HS-27A (cell line): Measurements from ENCODE around the gene KANK4.
"Not testable (repeated sequence)": the region's sequence is repeated elsewhere in the genome, so short reads cannot be mapped to it uniquely, and the experiment has no call there.

Experiments
- DNase-seq: peaks from one replicate; pipeline ENCODE4 v3.0.0-alpha.2; 2012; ENCODE audit warnings: low read depth, missing footprints

The KANK4 gene

DNA sequence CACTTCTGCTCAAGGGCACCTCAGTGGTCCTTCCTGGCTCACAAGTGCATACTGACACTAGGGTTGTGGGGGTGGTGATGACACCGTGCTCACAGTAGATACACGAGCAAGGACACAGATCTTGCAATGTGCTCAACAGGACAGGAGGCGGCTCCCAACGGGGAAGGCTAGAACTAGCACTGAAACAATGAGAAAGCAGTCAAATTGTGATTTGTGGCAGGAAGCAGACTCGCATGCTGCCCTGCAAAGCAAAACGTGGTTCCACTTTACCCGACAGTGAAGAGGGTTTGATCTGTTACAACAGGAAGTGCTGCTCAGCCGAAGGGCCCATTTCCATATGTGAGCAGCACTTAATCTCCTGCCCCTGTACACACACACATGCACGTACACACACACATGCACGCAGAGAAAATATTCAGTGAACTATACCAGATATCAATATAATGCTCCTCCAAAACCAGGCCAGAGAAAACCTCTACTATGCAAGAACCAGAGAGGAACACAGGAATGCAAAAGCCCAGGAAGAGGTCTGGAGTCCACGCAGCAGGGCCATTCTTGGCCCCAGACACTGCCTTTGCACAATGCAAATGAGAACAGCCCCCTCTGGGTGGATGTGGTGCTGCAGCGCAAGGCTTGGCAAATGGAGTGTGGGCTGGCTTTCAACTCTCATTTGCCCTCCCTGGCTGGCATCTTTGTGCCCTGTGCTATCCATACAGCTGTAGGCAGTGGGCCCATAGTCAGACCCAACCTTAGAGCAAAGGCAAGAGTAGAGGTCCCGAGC, 47.1 kb downstream of the KANK4 start:
- DNase-seq: no peak

DNA sequence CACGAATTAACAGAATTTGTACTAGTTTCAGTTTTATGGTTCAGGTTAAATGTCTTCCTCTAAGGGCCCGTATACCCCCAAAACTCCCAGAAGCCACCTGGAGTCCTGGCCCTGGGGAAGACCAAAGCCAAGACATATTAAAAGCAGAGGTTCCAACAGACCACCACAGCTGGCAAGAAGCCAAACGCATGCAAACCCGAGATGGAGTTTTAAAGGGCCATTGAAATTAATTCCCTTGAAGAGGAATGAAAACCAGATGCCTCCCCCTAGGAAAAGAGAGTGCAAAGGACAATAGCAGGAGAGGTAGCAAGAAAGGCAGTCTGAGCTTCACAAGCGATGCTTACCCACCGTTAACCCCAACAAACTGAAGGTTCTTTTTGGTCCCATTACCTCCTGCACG, 48.1 kb downstream of the KANK4 start:
- DNase-seq: no peak

DNA sequence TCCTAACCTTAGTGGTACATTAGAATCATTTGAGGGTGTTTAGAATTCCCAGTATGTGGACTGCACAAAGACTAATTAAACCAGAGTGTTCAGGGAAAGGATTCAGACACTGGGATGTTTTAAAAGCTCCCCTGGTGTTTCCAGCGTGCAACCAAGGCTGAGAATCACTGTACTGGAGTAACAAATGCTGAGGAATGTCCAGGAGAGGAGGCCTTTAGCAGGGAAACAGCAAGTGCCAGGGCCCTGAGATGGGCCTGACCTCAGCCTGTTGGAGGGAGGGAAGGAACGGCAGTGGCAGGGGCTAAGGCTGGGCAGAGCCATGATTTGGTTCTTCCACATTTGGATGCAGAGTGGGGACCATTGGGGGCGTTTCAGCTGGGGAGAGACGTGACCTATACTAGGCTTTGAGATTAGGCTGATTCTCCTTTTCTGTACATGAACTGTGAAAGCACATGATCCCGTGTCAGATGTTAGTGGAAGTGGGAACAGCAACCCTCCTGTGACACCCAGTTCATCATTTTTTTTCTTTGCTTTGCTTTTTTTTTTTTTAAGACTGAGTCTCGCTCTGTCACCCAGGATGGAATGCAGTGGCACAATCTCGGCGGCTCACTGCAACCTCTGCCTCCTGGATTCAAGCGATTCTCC, 49.3 kb downstream of the KANK4 start:
- DNase-seq: no peak

DNA sequence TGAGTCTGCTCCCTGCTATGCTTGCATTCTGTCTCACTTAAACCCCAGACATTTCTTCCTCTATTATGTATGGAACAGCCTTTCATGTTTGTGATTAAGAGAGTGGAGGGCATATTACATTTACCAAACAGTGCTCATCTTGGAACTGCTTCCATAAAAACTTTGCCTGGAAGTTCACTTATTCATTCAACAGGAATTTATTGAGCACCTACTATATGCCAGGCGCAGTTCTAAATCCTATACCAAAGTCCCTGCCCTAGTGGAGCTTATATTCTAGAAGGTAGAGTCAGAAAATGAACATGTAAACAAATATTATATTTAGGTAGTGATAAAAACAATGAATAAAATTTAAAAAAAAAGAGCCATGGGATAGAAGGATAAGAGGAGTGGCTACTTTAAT, 49.8 kb downstream of the KANK4 start:
- no peak for DNase-seq

DNA sequence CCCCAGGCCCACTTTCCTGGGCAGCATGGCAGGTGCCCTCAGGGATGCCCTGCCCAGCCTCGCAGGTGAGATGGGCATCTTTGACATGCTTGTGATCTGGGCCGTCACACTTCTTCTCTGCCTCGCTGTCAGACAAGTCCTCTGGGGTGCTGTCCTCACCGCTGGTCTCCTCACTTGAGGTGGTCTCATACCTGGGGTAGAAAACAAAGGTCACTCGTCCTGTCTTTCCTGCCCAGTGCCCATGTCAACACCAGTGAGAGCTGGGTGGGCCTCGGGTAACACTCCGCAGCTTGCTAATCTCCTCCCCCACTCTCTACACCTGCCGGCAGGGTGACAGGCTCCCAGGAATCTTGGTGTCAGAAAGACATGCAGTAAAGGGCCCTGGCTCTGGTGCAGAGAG, 50.9 kb downstream of the KANK4 start:
- DNase-seq: no peak

DNA sequence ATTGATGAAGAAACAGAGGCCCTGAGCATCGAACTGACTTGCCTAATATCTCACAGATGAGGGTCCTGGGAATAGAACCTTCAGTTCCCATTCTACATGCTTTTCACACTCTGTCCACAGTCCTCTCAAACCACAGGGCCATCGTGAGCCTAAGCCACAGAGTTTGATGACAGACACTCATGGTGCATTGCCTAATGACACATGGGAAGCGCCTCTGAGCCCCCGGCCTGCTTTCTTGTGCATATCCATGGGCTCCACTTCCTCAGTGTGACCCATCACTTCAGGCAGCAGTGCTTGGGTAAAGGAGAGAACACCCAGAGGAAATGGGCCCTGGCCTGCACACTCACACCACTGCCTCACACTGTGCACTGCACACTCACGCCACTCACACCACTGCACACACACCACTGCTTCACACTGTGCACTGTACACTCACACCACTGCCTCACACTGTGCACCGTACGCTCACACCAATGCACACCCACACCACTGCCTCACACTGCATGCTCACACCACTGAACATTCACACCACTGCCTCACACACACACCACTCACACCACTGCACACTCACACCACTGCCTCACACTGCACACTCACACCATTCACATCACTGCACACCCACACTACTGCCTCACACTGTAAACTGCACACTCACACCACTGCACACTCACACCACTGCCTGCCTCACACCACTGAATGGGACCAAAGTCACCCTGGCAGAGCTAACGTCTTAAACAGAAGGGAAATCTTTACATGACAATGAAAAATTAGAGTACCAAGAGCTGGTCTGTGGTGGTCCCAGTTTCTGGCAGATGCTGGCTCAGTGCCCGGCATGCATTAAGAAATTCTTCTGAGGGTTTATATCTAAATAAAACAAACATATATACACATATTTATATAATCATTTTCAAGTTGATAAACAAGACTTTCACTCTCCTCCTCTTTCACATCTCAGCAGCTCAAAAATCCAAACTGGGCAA, 53.0 kb downstream of the KANK4 start:
- DNase-seq: no peak

DNA sequence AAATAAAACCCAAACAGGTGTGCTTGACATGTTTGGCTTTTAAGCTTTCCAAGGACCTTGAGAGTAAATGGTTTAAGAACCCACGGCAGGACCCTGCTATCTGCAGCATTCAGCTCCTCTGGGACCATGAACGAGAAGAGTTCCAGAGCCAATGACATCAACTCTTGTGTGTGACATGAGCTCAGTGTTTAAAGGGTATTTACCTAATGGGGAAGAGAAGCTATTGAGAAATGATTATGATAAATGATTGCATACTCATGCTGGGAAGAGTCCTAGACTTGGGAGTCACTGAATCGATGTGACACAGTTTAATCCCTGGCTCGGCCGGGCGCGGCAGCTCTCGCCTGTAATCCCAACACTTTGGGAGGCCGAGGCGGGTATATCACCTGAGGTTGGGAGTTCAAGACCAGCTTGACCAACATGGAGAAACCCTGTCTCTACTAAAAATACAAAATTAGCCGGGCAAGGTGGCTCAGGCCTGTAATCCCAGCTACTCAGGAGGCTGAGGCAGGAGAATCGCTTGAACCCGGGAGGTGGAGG, 55.4 kb downstream of the KANK4 start:
- no peak for DNase-seq

DNA sequence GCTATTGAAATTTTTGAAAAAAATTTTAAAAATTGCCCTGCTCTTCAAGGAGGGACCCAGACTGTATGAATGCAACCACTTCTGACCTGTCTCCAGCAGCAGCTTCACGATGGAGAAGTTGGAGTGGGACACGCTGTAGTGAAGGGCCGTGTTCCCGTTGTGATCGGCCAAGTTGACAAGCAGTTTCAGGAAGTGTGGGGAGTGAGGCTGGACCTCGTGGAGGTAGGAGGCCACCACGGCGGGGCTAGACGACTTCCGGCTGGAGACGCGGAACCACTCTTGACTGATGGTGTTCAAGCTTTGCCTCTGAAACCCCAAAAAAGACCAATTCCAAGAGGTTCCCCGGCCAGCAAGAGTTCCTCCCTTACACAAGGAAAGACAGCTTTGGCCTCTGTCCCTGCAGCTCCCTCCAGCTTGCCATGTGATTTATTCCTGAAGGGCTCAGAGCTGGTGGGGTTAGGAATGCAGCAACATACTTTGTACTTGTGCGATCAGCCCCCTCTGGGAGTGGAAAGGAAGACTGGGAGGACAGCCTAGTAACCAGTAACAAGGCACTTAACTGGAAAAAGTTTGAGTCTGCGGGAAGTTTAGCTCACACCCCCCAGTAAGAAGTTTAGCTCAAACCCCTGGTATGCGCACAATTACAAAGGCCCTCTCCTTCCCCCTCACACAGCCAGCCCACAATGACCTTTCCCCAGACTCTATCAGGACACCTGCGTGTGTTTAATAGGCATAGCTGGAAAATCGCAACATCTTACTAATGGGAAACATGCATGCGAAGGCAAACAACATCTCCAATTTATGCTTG, 56.0 kb downstream of the KANK4 start:
- DNase-seq: no peak

DNA sequence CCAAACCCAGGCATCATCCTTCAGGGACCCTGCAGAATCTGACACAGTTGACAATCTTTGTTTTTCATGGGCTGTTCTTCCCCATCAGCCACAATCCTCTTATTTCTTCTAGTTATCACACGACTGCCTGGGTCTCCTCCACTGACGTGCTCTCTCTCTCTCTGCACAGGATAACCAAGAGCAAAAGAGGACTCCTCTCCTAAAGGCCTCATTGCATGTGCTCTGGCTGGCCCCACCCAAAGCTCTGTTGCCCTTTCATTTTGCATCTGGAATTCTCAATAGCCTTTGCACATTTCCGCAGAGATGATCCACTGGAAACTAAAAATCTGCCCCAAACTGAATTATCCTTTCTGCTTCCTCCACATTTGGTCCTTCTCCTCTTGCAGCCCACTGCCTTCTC, 58.5 kb downstream of the KANK4 start:
- DNase-seq: no peak

DNA sequence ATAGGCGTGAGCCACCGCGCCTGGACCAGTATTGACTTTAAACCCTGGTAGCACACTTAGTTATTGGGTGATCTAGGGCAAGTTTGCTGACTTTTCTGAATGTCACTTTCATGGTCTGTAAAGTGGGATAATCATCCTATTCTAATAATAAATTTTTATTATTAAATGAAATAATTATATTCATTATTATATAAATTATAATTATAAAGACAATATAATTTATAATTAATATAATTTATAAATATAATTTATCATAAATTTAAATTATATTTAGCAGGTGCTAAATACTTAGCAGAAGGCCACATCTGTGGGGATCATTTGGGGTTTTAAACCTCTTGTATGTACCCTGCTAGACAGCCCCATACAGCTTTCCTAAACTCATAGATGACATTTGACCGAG, 59.7 kb downstream of the KANK4 start:
- DNase-seq: no peak

DNA sequence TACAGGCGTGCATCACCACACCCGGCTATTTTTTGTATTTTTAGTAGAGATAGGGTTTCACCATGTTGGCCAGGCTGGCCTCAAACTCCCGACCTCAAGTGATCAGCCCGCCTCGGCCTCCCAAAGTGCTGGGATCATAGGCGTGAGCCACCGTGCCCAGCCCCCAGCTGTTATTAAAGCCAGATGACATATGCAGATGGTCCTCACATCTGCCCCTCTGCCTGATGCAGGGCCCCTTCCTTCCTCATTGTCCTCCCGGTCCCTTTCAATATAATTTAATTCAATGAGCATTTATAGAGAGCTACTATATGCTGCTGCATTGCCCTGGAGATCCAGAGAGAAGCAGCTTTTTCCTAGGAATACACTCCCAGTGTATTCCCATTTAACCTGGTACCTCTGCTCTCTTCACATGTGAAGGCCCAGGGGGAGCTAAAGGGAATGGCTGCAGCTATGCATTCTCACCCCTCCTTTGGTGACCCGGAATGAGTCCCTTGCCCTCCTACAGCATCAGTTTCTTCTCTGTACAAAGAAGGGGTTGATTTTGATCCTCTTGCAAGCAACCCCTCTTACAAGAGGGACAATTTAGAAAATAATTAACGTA, 69.0 kb downstream of the KANK4 start:
- DNase-seq: no peak

DNA sequence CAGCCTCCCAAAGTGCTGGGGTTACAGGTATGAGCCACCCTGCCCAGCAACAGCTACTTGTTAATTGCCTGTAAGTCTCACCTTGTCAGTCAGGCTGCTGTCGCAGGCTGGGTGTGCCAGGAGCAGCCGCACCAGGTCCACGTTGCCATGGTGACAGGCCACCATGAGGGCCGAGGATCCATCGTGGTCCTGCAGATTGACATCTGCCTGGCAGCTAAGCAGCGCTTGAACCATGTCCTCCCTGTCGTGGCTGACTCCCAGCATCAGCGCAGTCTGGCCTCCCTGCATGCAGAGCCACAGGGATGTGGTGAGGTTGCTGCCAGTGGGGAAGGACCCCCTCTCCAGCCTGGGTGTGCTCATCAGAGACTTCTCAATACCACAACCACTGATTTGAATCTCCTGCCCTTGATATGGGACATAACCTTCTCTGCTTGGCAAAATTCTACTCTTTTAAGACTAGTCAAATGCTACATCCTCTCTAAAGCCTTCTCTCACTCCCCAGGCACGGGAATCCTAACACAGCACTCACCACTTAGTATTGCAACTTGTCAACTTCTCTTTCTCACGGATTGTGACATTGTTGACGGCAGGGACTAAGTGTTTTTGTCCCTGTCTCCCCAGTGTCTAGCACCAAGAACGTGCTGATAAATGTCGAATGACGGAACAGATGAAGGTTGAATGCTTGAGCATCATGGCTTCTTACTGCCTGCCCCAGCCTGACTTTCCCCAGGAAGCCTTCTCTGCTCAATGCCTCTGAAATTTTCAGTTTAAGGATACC, 71.7 kb downstream of the KANK4 start:
- no peak for DNase-seq

DNA sequence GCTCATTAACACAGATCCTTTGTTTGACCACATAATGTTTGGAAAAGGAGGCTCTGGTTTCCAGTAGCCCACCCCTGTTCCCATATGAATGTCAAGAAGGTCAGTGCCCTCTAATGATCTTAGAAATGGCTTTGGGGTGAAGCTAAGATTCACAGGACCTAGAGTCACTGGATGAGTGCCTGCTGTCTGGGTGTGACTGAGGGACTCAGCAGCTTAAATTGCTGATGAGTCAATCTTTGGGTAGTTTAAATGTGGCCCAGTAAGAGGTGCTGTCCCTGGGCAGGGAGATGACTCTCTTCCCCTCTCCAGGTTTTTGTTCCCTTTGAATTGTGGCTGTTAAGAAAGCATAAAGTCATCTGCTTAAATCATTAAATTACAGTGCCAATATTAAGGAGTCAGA, 74.0 kb downstream of the KANK4 start:
- no peak for DNase-seq

DNA sequence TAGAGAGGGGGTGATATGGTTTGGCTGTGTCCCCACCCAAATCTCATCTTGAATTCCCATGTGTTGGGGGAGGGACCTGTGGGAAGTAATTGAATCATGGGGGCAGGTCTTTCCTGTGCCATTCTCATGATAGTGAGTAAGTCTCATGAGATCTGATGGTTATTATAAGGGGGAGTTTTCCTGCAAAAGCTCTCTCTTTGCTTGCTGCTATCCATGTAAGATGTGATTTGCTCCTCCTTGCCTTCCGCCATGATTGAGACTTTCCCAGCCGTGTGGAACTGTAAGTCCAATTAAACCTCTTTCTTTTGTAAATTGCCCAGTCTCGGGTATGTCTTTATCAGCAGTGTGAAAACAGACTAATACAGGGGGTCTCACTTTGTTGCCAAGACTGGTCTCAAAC, 74.9 kb downstream of the KANK4 start:
- not testable (repeated sequence) for DNase-seq

DNA sequence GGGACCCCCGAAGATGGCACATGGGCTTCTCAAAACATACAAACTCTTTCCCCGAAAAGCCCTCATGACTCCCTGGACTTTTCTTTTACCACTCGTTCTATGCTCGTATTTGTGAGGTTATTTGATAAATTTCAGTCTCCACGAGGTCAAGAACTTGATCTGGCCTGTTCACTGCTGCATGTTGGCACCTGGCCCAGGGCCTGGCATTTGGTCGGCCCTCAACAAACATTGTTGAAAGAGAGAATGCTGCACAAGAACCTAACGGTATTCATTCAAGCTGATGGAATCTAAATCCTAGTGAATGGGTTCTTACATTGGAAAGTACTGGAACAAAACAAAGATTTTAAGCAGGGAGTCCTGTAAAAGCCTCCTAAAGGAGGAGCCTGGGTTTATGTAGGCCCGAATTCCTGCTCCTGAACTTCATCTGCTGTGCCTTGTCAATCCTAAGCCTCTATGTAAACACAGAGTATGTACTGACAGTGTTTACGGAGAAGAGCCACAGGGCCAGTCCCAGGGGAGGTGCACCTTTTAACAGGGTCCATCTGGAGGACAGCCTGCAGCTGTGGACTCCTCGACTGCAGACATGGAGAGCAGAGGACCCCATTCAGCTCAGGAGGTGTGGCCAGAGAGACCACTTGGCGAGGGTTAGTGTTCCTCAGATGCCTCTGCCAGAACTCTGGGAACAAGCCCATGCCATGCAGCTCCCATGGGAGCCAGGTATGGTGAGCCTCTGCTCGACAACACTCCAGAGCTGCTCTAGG, 77.7 kb downstream of the KANK4 start:
- no peak for DNase-seq

DNA sequence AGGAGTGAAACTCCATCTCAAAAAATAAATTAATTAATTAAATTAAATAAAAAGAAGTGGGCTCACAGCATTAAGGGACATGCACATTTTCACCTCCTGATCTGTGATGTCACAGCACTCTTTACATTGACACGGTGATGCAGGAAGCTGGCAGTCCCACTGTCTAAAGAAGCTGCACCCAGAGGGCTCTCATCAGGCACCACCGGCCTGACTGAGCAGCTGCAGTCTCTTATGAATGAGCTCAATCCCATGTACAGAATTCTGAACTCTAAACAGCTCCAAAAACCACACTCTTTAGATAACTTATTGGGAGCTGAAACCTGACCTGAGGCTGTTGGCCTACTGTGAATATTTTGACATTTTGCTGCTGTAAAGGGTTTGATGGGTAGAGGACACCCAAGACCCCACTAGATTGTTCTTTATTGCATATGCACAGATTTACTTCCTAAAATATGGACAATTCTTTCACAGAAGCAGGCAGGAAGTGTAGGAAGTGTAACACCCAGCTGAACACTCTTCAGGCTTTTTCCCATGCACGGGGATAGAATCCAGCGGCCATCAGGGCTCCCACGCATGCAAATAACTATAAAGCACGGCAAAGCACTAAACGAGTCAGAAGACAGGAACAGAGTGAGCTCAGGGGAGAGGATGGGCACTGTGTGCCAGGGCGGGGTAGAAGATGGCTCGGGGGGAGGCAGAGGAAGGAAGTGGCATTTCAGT, 78.4 kb downstream of the KANK4 start:
- no peak for DNase-seq

DNA sequence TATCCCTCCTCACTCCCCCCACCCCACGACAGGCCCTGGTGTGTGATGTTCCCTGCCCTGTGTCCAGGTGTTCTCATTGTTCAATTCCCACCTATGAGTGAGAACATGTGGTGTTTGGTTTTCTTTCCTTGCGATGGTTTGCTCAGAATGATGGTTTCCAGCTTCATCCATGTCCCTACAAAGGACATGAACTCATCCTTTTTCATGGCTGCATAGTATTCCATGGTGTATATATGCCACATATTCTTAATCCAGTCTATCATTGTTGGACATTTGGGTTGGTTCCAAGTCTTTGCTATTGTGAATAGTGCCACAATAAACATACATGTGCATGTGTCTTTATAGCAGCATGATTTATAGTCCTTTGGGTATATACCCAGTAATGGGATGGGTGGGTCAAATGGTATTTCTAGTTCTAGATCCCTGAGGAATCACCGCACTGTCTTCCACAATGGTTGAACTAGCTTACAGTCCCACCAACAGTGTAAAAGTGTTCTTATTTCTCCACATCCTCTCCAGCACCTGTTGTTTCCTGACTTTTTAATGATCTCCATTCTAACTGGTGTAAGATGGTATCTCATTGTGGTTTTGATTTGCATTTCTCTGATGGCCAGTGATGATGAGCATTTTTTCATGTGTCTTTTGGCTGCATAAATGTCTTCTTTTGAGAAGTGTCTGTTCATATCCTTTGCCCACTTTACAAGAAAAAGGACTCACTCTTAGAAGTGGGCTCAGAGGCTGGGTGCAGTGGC, 79.4 kb downstream of the KANK4 start:
- not testable (repeated sequence) for DNase-seq

DNA sequence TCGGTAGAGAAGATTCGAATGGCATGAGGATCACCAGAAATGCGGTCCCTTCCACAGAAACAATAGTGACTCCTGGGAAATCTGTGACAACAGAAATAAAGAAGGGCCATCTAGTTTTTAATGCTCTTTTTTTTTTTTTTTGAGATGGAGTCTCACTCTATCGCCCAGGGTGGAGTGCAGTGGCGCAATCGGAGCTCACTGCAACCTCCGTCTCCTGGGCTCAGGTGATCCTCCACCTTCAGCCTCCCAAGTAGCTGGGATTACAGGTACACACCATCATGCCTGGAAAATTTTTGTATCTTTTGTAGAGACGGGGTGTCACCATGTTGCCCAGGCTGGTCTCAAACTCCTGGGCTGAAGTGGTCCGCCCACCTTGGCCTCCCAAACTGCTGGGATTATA, 80.7 kb downstream of the KANK4 start:
- no peak for DNase-seq
